Transverse colon (tissue), 4 donors: ENCODE data around the gene LMNTD2.

ENCODE experiments used
- POLR2A ChIP-seq: fragments of 450-650 bp; IDR thresholded peaks from one replicate; pipeline ENCODE4 v1.6.1; 2016; ENCODE audit warnings: antibody characterized with exemption, mild to moderate bottlenecking, moderate library complexity
- POLR2AphosphoS5 ChIP-seq, 3 donors: sonication (generic); formaldehyde crosslinking; IDR thresholded peaks; one replicate each; pipeline ENCODE4 v1.6.1; 2016; ENCODE audit warnings: antibody characterized with exemption in 3 of 3
- TF ChIP-seq, protein P1 (sequence below), 5 experiments: fragments of 200-600 bp in 3 of 5; fragments of 450-650 bp in 2 of 5; sonication (generic) in 3 of 5; IDR thresholded peaks; 1 replicate in 2 of 5; 2 replicates in 3 of 5; pipeline ENCODE4 v1.5.1; 2016 to 2017; ENCODE audit warnings: antibody characterized with exemption in 5 of 5, inconsistent platforms in 3 of 5, mild to moderate bottlenecking in 2 of 5, moderate library complexity in 1 of 5

DNA sequence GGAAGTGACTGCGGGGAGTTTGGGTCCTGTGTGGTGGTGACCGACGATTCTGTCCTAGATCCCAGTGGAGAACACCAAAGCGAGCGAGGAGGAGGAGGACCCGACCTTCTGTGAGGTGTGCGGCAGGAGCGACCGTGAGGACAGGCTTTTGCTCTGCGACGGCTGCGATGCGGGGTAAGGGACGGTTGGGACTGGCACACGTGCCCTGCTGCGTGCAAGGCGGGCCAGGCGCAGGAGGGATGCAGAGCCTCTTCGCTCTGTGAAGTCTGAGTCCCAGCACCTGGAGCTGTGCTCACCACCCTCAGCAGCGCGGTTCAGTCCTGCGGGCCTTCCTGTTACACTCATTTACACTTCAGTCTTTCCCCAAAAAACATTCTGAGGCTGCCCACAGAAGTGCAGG is 32.0 kb upstream of the LMNTD2 start:
- no peak for TF ChIP-seq POLR2AphosphoS5 (IDR thresholded peaks at IDR 0.05)
- TF ChIP-seq, protein P1, sequence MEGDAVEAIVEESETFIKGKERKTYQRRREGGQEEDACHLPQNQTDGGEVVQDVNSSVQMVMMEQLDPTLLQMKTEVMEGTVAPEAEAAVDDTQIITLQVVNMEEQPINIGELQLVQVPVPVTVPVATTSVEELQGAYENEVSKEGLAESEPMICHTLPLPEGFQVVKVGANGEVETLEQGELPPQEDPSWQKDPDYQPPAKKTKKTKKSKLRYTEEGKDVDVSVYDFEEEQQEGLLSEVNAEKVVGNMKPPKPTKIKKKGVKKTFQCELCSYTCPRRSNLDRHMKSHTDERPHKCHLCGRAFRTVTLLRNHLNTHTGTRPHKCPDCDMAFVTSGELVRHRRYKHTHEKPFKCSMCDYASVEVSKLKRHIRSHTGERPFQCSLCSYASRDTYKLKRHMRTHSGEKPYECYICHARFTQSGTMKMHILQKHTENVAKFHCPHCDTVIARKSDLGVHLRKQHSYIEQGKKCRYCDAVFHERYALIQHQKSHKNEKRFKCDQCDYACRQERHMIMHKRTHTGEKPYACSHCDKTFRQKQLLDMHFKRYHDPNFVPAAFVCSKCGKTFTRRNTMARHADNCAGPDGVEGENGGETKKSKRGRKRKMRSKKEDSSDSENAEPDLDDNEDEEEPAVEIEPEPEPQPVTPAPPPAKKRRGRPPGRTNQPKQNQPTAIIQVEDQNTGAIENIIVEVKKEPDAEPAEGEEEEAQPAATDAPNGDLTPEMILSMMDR (IDR thresholded peaks at IDR 0.05), result no peak
- no peak for TF ChIP-seq POLR2A
